K562 (cell line): ENCODE measurements around the gene UPF2. TPM values are rescaled to one million over a fixed set of nuclear protein-coding genes. Genes with fewer than 3 reads are reported as not detected.

Experiments
- ATAC-seq: fragments of 200-7000 bp; cut with Tn5 transposase; 3 replicates; pipeline ENCODE4 v1.9.1; 2020; ENCODE audit warnings: moderate library complexity
- BruUV-seq: library from RNA; stranded (reverse); fragments of 400-500 nt; replicated peaks from 2 replicates; lab custom pipeline; 2021; lab: Mats Ljungman, UMichigan
- CTCF ChIA-PET: fragments of 300-600 bp; formaldehyde crosslinking; extraction: SDS; loops from one replicate; lab custom pipeline; 2021; ENCODE audit warnings: low intra/inter-chr PET ratio; lab: Yijun Ruan, JAX
- POLR2A ChIA-PET: fragments of 300-600, 350-650 bp; sonication (Branson Sonifier 250); formaldehyde crosslinking; extraction: SDS; loops from one replicate; lab custom pipeline; 2021; ENCODE audit warnings: antibody characterized with exemption, inconsistent platforms; lab: Yijun Ruan, JAX
- DNase-seq, 4 experiments: peaks; one replicate each; pipeline versions ENCODE4 v3.0.0 to v3.0.0-alpha.2; 2011 to 2018; ENCODE audit warnings: low spot score in 3 of 4, mixed read lengths in 3 of 4; ENCODE audit errors: extremely low read depth in 1 of 4
- FAIRE-seq: peaks from 2 replicates; lab custom pipeline; 2011; peaks lifted over from hg19 to GRCh38; lab: Jason Lieb, UNC
- H2AFZ ChIP-seq: 2 replicates; pipeline ENCODE4 v1.6.0; 2011; ENCODE audit warnings: low read depth, low read length, control low read depth, inconsistent platforms
- H3K27ac ChIP-seq: fragments of 200-600 bp; 3 replicates; pipeline ENCODE4 v1.8.0; 2011; ENCODE audit warnings: low read depth, mild to moderate bottlenecking, control low read depth, inconsistent platforms, low read length, moderate library complexity, mixed read lengths; ENCODE audit errors: extremely low read depth
- H3K27me3 ChIP-seq, 2 experiments: fragments of 300-600 bp in 1 of 2; 2 replicates in 1 of 2; 3 replicates in 1 of 2; pipeline versions ENCODE4 v1.6.0 to v1.8.0; 2011; ENCODE audit warnings: inconsistent platforms in 2 of 2, low read length in 2 of 2, mild to moderate bottlenecking in 1 of 2, mixed read lengths in 1 of 2, moderate library complexity in 1 of 2; ENCODE audit not compliant: control insufficient read depth in 2 of 2, insufficient read depth in 2 of 2
- H3K36me3 ChIP-seq: fragments of 300-600 bp; 3 replicates; pipeline ENCODE4 v1.8.0; 2011; ENCODE audit warnings: mild to moderate bottlenecking, low read length, inconsistent platforms; ENCODE audit not compliant: control insufficient read depth, insufficient read depth
- H3K4me1 ChIP-seq, 2 experiments: fragments of 200-600 bp in 1 of 2; replicated peaks in 1 of 2; 2 replicates in 1 of 2; 3 replicates in 1 of 2; pipeline versions ENCODE4 v1.5.1 to v1.8.0; 2011; ENCODE audit warnings: inconsistent platforms in 2 of 2, low read length in 2 of 2, mild to moderate bottlenecking in 1 of 2, mixed read lengths in 1 of 2, moderate library complexity in 1 of 2; ENCODE audit not compliant: control insufficient read depth in 2 of 2, insufficient read depth in 2 of 2
- H3K4me2 ChIP-seq: 2 replicates; pipeline ENCODE4 v1.6.1; 2011; ENCODE audit warnings: low read length, control low read depth, inconsistent platforms, mixed read lengths; ENCODE audit not compliant: insufficient read depth
- H3K4me3 ChIP-seq: fragments of 200-600 bp; sonication (generic), shearing (Covaris generic); 2 replicates; pipeline ENCODE4 v1.5.1; 2016; ENCODE audit warnings: control low read depth, inconsistent platforms
- H3K79me2 ChIP-seq: fragments of 200-600 bp; 3 replicates; pipeline ENCODE4 v1.8.0; 2011; ENCODE audit warnings: low read length, inconsistent platforms; ENCODE audit not compliant: control insufficient read depth, insufficient read depth
- H3K9ac ChIP-seq, 2 experiments: 2 replicates each; pipeline versions ENCODE4 v1.6.0 to v1.6.1; 2011; ENCODE audit warnings: low read depth in 2 of 2, low read length in 2 of 2, control low read depth in 1 of 2, inconsistent platforms in 1 of 2, mild to moderate bottlenecking in 1 of 2, mixed read lengths in 1 of 2; ENCODE audit not compliant: insufficient read depth in 1 of 2
- H3K9me1 ChIP-seq: one replicate; pipeline ENCODE4 v1.6.0; 2011; ENCODE audit warnings: inconsistent platforms, mild to moderate bottlenecking, low read length, moderate library complexity; ENCODE audit not compliant: control insufficient read depth, insufficient read depth
- H3K9me3 ChIP-seq: replicated peaks from 2 replicates; pipeline ENCODE4 v1.5.1; 2011; ENCODE audit warnings: low read depth, low read length, inconsistent platforms; ENCODE audit not compliant: control insufficient read depth, insufficient read depth
- H4K20me1 ChIP-seq: replicated peaks from 2 replicates; pipeline ENCODE4 v1.6.1; 2011; ENCODE audit warnings: low read length, inconsistent platforms, mixed read lengths; ENCODE audit not compliant: control insufficient read depth, insufficient read depth
- BDP1 ChIP-seq: IDR thresholded peaks from 3 replicates; pipeline ENCODE4 v1.6.1; 2011; ENCODE audit not compliant: insufficient read length, insufficient read depth
- FOXP1 ChIP-seq: sonication (generic); formaldehyde crosslinking; IDR thresholded peaks from 2 replicates; pipeline ENCODE4 v1.8.0; 2022; ENCODE audit warnings: mild to moderate bottlenecking, missing genetic modification reagents
- JUND ChIP-seq, 2 experiments: IDR thresholded peaks; 2 replicates in 1 of 2; 3 replicates in 1 of 2; pipeline ENCODE4 v1.6.1; 2011; ENCODE audit warnings: borderline replicate concordance in 2 of 2, low read depth in 2 of 2, low read length in 2 of 2, improper control_type of control experiment in 1 of 2, missing biosample characterization in 1 of 2, missing genetic modification characterization in 1 of 2, missing genetic modification reagents in 1 of 2
- KLF1 ChIP-seq: fragments of 450-650 bp; IDR thresholded peaks from 2 replicates; pipeline ENCODE4 v1.6.1; 2016; ENCODE audit warnings: missing genetic modification characterization, missing compliant biosample characterization
- NUFIP1 ChIP-seq: fragments of 450-650 bp; IDR thresholded peaks from 2 replicates; pipeline ENCODE4 v1.6.1; 2018; ENCODE audit not compliant: partially characterized antibody
- RFX7 ChIP-seq: fragments of 250-450 bp; sonication (Bioruptor Pico); IDR thresholded peaks from 2 replicates; pipeline ENCODE4 v1.5.1; 2021; ENCODE audit warnings: mild to moderate bottlenecking
- SIN3B ChIP-seq: fragments of 450-650 bp; IDR thresholded peaks from 2 replicates; pipeline ENCODE4 v1.6.1; 2017; ENCODE audit warnings: low read depth, mild to moderate bottlenecking, moderate library complexity
- SMC3 ChIP-seq: conservative IDR thresholded peaks from 2 replicates; pipeline ENCODE4 v1.6.1; 2011; ENCODE audit warnings: low read depth, low read length, improper control_type of control experiment; ENCODE audit not compliant: insufficient read depth
- SRSF9 ChIP-seq: fragments of 200-400 bp; formaldehyde crosslinking; IDR thresholded peaks from 2 replicates; pipeline ENCODE4 v1.6.1; 2017; ENCODE audit warnings: low read depth, low read length, borderline replicate concordance
- TRIM24 ChIP-seq, 2 experiments: fragments of 450-650 bp; IDR thresholded peaks; 2 replicates each; pipeline ENCODE4 v1.6.1; 2016
- U2AF1 ChIP-seq: fragments of 200-400 bp; formaldehyde crosslinking; optimal IDR thresholded peaks from 2 replicates; pipeline ENCODE3; 2017; ENCODE audit warnings: mild to moderate bottlenecking, low read depth, low read length, moderate library complexity
- ZNF124 ChIP-seq: sonication (generic); formaldehyde crosslinking; IDR thresholded peaks from 2 replicates; pipeline ENCODE4 v1.8.1; 2022; ENCODE audit warnings: missing genetic modification reagents
- ZNF395 ChIP-seq: fragments of 200-800 bp; sonication (Bioruptor generic); IDR thresholded peaks from 2 replicates; pipeline ENCODE4 v1.6.1; 2017; ENCODE audit warnings: missing genetic modification characterization, missing compliant biosample characterization
- WGBS: fragments of 100-300 bp; shearing (Covaris generic); methylation state at CpG from one replicate; pipeline ENCODE4 v1.1.6; 2016; ENCODE audit warnings: low coverage, mixed read lengths; ENCODE audit not compliant: insufficient coverage; ENCODE audit errors: missing lambda C conversion rate; 5-methylcytosine and 5-hydroxymethylcytosine counted together
- in situ Hi-C: fragments of 300-500 bp; cut with MboI; formaldehyde crosslinking; loops from 4 replicates; pipeline ENCODE4 v1.15.0; 2018; ENCODE audit warnings: inconsistent platforms, mixed read lengths
- intact Hi-C: fragments of 100-400 bp; cut with micrococcal nuclease; formaldehyde crosslinking; loops from 2 replicates; pipeline ENCODE4 v1.14.2; 2022
- polyA plus RNA-seq, 8 experiments: library from polyadenylated mRNA; depleted of rRNA in 4 of 8; stranded (reverse) in 5 of 8; unstranded in 3 of 8; fragments of >200 nt; fragmentation: Nextera tagmentation in 2 of 8; fragmentation: Illumina TruSeq in 1 of 8; extraction: Ambion mirVana in 2 of 8; extraction: Trizol in 1 of 8; gene quantifications; 2 replicates each; pipeline versions ENCODE4 v1.2.1 to v1.2.3, GENCODE V29; 2011 to 2014; ENCODE audit warnings: inconsistent platforms in 1 of 8, missing spikeins in 1 of 8
- total RNA-seq, 7 experiments: library from RNA; depleted of rRNA in 6 of 7; stranded (reverse); fragments of >200 nt in 6 of 7; fragmentation: Illumina TruSeq in 2 of 7; extraction: Trizol in 2 of 7; gene quantifications; 2 replicates each; pipeline versions ENCODE4 v1.2.1 to v1.2.3, GENCODE V29; 2011 to 2021; ENCODE audit warnings: low replicate concordance in 1 of 7
- TF ChIP-seq, protein P1 (sequence below): sonication (generic); formaldehyde crosslinking; IDR thresholded peaks from 2 replicates; pipeline ENCODE4 v1.8.1; 2023; ENCODE audit warnings: mild to moderate bottlenecking, missing genetic modification reagents

Gene UPF2
- total and polyA plus RNA-seq, 9 of the 15 experiments (the other 6 are each of a cell fraction or from before 2014, with no cell fraction given): 13.9 to 37.7 (median 23.7) TPM

DNA sequence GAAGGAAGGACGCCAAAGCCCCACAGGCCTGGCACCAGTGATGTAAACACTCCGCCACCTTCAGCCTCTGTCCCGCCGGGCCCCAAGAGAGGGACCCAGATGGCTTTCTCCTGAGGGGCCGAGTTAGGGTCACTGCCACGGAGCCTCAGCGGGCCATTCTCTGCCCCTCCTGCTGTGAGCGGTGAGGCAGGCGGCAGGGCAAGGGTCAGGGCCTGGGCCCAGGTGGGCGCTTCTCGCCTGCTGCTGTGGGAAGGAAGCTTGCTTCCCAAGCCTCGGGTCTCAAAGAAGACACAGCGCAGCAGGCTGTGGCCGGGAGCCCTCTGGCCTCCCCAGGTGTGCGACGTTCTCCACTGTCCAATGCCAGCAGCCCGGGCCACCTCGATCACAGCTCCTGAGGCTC, 134.7 kb downstream of the UPF2 start:
- no peak for TF ChIP-seq FOXP1
- TF ChIP-seq SRSF9: no peak
- TF ChIP-seq, protein P1, sequence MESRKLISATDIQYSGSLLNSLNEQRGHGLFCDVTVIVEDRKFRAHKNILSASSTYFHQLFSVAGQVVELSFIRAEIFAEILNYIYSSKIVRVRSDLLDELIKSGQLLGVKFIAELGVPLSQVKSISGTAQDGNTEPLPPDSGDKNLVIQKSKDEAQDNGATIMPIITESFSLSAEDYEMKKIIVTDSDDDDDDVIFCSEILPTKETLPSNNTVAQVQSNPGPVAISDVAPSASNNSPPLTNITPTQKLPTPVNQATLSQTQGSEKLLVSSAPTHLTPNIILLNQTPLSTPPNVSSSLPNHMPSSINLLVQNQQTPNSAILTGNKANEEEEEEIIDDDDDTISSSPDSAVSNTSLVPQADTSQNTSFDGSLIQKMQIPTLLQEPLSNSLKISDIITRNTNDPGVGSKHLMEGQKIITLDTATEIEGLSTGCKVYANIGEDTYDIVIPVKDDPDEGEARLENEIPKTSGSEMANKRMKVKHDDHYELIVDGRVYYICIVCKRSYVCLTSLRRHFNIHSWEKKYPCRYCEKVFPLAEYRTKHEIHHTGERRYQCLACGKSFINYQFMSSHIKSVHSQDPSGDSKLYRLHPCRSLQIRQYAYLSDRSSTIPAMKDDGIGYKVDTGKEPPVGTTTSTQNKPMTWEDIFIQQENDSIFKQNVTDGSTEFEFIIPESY: 0 out of 2 replicates have a peak, but pooled peaks have one; percentile 27
- WGBS: 78% methylated on average over 16 of the region's 18 CpGs
- H3K9me1 ChIP-seq: peaks cover 5% of the 10 kb centered on the region
- H4K20me1 ChIP-seq: no peaks in the 10 kb centered on the region
- in situ Hi-C loops (no loop called here), intact Hi-C loops (no loop called here)
- H3K9ac ChIP-seq: no peak overlapping the region; a peak in 1 of 4 replicates
- H3K9me3 ChIP-seq: no peaks in the 10 kb centered on the region
- no peak overlapping the region for H2AFZ ChIP-seq
- no peak overlapping the region for H3K27ac ChIP-seq
- no peak overlapping the region for H3K4me3 ChIP-seq
- no peak for FAIRE-seq
- no peak overlapping the region for H3K4me2 ChIP-seq
- no peak for ATAC-seq
- no peaks in the 10 kb centered on the region for H3K79me2 ChIP-seq
- ChIA-PET CTCF (no interaction called here), POLR2A (interaction anchor here (1.1 to 1.8 kb wide), 2 partner anchors 9 to 17 kb away, joined by 4 to 8 read pairs; no protein-coding TSS in a partner anchor)
- no TSS peak for BruUV-seq
- no peak for DNase-seq
- no peaks in the 10 kb centered on the region for H3K27me3 ChIP-seq
- H3K36me3 ChIP-seq: no peaks in the 10 kb centered on the region
- peaks cover 4 to 17% of the 10 kb centered on the region in 2 experiments; a peak in 4 of 5 replicates for H3K4me1 ChIP-seq

- intact Hi-C loops: no loop called here
- Histone ChIP-seq H3K27me3 (no peaks in the 10 kb centered on the region), H3K4me1 (peaks cover 11 to 27% of the 10 kb centered on the region in 2 experiments; a peak in 4 of 5 replicates), H3K4me2 (no peak overlapping the region), H3K9ac (no peak overlapping the region), H3K9me3 (no peaks in the 10 kb centered on the region), H2AFZ (peak overlapping the region; percentile 42; the same call in 1 of the 2 replicates), H3K27ac (no peak overlapping the region), H3K4me3 (no peak overlapping the region), H3K79me2 (no peaks in the 10 kb centered on the region), H4K20me1 (no peaks in the 10 kb centered on the region), H3K9me1 (no peaks in the 10 kb centered on the region), H3K36me3 (no peaks in the 10 kb centered on the region)
- no peak for ATAC-seq
- no peak for DNase-seq
- POLR2A ChIA-PET: interaction anchor here (0.6 kb wide), 1 partner anchor 16 kb away, joined by 3 read pairs; no protein-coding TSS in a partner anchor
- BruUV-seq: no TSS peak
- peak; percentile 58 for FAIRE-seq
- CTCF ChIA-PET: no interaction called here
- in situ Hi-C loops: no loop called here
- 59% methylated on average over 8 of the region's 8 CpGs for WGBS
- TF ChIP-seq ZNF124 (no peak), U2AF1 (no peak), SIN3B (no peak), BDP1 (no peak), ZNF395 (CRISPR knock-in tag) (no peak), JUND (IDR thresholded peaks at IDR 0.05; ENCODE audit: borderline replicate concordance, low read depth, low read length) (no peak), JUND (tag; IDR thresholded peaks at IDR 0.05; ENCODE audit: borderline replicate concordance, low read depth, low read length) (no peak), RFX7 (CRISPR knock-in tag) (no peak), TRIM24 (IDR thresholded peaks at IDR 0.05) (no peak), SMC3 (no peak), NUFIP1 (no peak), KLF1 (tag) (no peak)
Observed at GRCh38 chr10:11906714-11907113, 135.9 kb downstream of the UPF2 start.
